Activated T-cell treated with anti-CD3 and anti-CD28 coated beads, Interleukin-2, amount 50 U/mL, for 1 hour (primary cell): Measurements from ENCODE around the gene MEGF8.

ENCODE experiments used
- DNase-seq: peaks from one replicate; pipeline ENCODE4 v3.0.0-alpha.2; 2020

MEGF8 gene

DNA sequence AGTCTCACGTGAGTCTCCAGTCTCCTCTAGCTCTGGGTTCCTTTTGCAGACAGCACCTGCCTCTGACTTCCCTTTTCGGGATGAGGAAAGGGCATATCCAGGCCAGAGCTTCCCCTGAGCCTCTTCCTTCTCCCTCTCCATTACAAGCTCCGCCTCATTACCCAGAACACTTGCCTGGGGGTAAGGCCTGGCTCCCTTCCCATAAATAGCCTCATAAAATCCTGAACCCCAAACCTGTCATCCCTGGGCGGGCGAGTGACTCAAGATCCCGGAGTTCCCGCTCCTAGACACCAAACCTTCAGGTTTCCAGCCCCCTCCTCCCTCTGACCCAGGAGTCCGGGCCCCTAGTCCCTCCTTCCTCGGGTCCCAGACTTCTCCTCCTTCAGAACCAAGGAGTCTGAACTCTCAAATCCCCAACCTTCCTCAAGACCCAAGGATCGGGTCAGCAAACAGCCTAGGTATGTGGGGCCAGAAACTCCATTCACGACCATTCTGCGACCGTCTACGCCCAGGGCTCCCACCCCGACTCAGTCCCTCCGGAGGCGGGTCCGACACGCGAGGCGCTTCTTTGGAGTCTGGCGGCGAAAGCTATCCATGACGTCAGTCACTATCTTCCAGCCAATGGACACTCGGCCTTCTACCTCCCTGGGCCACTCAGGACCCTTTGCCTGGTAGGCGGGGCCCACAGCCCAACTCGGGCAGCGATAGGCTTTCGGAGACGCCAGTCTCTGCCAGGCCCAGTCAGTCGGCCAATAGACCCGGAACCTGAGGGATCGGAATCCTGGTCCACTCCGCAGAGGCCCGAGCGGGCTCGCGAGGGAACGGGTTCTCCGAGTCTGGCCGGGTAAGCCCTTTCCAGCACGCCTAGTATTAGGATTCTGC is 71.2 kb downstream of the MEGF8 start:
- peak; percentile 94 for DNase-seq

DNA sequence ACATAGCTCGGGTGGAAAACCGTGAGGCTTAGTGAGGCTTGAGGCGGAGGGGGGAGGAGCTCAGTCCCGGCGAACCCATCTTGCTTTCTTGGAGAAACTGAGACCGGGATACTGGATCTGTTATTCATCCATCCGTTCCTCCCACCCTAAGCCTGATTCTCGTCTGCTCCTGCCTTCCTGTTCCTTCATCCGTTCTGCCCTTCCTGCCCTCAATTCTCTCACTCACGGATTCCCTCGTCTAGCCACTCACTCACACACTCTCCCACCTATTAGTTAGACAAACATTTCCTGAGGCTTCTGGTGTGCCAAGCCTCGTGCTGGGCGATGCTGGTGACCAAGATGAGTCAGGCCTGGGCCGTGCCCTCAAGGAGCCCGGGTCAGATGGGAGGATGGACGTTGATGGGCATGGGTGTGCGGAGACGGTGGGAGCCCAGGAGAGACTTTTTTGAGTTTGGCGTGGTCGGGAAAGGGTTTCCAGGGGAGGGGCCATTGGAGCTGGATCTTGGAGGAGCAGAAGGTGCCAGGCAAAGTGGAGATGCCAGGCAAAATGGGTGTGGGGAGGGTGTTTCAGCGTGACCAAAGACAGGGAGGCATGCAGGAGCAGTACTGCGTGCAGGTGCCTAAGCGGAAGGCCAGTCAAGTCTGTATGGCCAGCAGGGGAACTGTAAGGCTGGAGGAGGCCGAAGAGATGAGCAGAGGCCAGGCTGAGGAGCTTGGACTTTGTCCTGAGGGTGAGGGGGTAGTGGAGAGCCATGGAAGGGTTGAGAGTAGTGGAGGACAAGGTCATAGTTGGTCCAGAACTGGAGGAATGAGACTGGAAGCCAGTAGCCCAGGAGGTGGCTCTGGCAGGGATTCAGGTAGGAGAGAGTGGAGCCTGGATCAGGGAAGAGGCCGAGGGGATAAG is 72.1 kb downstream of the MEGF8 start:
- no peak for DNase-seq

DNA sequence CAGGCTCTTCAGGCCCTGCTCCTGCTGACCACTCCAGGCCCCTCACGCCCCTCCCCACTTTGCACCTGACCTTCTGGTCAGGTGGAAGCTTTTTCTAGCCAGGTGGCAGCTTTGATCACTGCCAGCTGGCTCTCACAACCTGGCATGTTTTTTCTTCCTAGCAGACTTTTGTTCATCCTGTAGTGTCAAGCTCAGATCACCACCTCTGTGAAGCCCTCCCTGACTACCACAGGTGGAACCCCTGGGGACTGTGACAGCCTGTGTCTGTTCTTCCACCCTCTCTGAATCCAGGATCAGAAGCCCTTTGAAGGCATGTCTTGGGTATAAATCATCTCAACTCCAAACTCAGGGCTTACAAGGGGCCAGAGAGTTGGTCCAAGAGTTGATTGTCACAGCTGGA is 75.0 kb downstream of the MEGF8 start:
- no peak for DNase-seq

DNA sequence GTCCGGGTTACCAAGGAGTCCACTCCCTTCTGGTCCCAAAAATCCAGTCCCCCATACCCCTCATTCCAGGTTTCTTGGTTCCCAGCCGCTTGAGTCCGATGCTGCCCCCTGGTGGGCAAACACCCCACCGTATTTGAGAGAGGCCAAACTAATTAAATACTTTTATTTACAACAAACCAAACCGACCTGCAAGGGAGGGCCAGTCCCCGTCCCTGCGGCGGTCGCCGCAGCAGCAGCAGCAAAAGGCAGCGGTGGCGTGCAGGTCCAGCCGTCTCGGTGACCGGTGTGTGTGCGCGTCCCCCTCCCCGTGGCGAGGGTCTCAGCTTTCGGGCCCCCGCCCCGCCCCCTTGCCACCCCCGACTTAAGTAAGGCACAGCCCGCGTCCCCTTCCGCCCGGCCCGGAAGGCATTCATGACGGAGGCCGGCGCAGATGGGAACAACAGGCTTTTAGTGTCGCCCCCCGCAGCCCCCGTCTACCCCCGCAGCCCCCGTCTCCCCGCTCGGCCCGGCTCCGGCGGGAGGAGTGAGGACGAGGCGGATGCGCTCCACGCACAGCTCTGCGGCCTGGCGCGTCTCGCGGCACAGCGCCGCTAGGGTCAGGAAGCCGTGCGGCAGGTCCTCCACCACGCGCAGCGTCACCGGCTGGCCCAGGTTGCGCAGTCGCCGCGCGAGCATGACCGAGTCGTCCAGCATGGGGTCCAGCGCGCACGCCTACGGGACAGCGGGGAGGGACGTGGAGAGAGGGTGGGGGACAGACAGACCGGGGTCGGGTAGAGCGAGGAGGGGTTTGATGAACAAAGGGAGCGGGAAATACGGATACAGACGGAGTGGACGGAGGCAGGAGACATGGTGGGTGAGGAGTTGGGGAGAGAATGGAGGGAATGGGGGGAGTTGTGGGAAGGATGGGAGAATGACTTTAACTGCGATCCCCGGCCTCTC is 76.2 kb downstream of the MEGF8 start:
- DNase-seq, result peak; percentile 82

DNA sequence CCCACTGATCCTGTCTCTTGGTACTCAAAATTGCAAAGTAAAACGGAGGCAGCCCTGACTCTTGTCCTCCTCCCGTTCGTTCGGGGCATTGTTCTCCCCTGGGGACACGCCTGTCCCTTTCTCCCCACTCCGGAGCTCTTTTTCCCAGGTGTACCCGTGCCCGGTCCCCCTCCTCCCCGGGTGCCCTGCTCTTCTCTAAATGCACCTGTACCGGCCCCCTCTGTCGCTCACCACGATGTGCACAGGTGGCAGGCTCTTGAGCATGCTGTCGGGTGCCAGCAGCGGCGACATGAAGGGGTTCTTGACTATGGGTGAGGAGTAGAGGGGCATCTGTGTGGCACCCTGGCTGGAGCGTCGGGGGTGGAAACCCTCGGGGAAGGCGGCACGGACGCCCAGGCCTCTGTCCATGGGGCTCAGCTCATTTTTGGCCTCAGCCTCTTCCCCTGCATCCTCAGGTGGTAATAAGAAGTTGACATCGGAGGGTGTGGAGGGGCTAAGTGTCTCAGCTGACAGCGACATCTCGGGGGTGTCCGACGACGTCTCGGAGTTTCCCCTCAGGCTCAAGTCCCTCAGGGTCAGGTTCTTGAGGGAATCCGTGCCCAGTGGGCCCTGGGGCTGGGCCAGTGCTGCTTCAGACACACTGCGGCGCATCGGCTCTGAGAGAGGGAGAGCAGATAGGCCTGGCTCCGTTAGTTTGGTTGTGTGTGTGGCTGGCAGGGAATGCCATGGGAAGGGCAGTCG is 77.1 kb downstream of the MEGF8 start:
- DNase-seq, result no peak

DNA sequence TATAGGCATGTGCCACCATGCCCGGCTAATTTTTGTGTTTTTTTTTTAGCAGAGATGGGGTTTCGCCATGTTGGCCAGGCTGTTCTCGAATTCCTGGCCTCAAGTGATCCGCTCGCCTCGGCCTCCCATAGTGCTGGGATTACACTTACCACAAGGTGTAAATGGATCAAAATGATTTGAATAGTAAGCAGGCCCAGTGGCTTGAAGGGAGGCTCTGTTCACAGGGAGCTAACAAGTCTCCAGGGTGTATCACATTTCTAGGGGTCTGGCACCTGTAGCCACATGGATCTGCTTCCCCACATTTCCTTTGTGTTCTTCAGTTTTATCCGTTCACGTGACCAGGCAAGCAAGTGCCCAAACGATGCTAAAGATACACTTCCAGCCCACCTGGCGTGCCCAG is 78.2 kb downstream of the MEGF8 start:
- no peak for DNase-seq

DNA sequence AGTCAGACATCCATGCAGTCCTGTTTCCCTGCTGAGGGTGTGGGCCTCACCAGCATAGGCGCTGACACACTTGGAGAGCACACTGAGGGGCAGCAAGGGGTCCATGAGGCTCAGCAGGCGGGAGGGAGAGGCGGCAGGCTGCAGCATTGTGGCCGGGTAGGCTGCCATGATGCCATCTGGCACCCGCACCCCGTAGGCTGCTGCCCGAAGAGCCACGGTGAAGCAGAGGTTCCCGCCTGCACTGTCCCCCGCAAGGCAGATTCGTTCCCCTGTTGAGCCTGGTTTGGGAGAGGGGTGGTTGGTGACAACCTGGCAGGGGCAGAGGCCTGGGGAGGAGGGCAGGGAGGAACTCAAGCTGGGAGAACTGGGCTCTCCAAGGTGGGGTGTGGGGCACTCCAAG is 80.7 kb downstream of the MEGF8 start:
- DNase-seq, result no peak

DNA sequence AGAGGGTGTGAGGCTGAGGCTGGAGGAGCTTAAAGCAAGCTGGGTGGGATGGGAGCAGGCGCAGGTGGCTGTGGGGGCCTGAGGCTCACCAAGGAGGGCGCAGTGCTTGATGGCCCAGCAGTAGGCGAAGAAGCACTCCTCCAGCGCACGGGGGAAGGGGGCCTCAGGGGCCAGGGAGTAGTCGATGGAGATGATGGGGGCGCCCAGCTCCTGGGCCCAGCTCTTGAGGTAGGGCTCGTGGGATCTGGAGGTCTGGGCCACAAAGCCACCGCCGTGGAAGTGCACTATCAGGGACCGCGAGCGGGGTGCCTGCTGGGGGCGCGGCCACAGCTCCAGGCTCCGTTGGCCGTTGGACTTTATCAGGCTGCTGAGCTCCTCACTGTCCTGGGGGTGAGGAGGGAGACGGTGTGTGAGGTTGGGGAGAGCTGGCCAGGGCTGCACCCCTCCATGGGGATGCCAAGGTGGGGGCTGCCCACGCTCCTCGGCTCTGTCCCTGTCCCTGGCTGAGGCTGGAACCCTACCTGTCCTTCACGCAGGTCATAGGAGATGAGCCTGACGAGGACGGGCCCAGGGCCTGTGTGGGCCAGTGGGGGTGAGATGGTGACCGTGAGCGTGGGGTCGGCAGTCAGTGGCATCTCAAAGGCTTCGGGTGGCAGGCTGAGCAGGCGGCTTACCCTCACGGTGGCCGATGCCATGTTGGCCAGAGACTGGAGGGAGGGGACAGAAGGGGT is 81.8 kb downstream of the MEGF8 start:
- no peak for DNase-seq

DNA sequence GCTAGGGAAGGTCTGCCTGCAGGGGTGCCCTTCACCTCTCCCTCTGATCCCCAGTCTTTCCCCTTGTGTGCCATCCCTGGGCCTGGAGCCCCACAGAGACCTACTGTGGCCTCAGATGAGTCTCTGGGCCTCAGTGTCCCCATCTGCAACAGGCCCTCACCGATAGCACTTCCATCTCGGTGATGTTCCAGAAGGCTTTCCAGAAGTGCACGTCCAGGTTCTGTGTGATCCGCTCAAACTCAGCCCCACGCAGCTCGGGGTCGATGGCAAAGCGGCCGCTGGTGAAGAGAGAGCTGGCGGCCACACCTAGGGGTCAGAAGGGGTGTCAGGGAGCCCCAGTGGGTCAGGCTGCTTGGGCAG is 82.4 kb downstream of the MEGF8 start:
- no peak for DNase-seq

DNA sequence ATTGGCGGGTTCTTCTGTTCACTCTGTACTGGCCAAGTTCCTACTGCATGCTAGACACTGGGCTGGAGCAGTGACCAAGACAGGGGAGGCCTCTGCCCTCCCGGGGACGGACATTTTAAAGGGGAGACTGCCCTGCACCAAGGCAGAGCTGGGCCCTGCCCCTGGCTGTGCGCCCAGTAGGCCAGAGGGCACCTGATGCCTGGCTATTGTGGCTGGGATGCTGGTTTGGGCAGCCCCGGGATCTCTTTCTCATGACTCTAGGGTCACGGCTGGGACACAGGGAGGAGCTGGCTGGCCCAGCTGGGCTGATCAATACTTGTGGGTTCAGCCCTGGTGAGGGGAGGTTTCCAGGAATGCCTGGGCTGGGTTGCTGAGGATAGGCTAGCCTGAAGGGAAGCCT is 84.0 kb downstream of the MEGF8 start:
- DNase-seq, result no peak

DNA sequence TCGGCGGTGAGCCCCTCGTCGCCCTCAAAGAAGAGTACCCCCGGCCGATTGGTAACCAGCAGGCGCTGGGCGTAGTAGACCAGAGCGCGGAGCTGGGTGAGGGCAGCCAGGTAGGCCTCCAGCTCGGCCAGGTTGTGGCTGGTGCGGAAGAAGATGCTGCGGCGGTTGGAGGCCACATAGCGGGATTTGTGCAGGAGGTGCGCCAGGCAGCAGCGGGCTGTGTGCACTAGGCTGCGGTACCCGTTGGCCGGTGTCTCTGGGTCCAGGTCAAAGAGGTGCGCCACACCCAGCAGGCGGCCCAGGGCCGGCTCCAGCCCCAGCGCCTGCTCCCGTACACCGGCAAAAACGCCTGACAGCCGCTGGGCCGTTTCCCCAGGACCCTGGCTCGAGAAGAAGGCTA is 84.9 kb downstream of the MEGF8 start:
- no peak for DNase-seq

DNA sequence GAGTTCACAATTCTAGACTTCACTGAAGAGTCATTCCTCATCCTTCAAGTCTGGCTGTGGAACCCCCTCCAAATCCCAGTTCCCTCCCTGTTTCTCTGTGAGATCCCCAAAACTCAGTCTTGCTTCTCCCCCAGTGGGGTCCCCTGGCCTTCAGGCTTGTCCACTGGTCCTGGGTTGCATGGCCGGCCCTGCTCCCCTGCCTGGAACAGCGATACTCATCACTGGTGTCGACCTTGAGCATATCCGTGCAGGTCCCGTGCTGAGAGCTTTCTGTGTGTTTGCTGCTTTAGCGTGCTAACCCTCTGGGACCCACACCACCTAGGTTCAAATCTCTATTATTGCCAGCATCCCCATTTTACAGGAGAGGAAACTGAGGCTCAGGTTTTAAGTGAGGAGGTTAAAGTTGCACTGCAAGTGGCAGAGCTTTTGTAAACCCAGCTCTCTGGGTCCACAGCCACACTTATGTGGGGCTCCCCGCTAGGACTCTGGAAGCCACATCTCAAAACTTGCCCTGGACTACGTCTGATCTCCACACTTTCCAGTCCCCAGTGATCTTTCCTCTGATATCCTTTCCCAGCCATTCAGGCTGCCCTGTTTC is 86.2 kb downstream of the MEGF8 start:
- DNase-seq, result no peak

DNA sequence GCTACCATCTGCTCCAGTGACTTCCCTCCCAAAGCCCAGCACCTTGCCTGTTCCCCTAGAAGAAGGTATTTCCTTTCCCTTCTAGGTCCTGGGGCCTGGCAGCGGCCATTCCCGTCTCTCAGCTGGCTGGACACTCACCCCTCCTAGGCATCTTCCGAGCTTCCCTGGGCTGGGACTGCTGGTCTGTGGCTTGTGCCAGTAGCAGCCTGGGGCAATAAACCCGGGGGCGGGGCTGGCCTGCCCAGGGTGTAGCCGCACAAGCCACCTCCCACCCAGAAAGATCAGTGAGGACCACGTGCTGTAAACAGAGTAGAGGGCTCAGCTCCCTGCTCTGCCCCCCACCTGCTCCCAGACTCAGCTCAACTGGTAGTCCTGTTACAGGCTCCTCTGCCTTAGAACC is 86.8 kb downstream of the MEGF8 start:
- no peak for DNase-seq

DNA sequence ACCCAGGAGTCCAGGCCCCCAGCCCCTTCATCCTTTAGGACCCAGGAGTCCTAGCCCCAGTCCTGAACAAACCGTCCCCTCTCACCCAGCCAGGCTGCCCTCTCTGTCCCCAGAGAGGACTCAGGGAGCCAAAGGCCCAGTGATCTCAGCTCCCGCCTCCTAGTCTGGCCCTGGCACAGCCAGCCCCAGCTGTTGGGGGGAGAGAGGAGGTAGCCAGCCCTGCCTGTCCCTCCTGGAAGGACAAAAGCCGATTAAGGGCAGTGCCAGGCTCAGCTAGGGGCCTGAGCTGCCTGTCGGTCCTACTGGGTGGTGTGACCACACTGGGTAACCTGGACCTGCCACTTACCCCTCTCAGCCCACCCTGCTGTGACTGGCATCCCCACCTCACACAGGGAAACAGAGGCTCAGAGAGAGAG is 87.2 kb downstream of the MEGF8 start:
- DNase-seq, result no peak

DNA sequence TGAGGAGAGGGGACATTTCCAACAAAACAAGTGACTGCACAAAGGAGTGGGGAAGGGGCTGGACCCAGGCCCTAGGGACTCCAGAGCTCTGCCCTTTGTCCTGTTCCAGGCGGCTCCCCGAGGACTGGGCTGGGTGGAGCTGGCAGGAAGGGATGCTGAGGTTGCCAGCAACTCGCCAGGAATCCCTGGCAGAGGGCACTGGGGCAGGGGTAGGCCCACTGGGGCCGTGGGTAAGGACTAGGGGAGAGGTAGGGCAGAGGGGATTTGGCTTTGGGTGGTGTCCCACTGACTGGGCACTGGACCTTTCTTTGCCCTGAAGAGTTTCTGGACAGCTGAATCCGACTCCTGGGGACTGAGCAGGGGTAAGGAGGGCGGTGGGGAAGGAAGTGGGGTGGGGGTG is 93.9 kb downstream of the MEGF8 start:
- no peak for DNase-seq

DNA sequence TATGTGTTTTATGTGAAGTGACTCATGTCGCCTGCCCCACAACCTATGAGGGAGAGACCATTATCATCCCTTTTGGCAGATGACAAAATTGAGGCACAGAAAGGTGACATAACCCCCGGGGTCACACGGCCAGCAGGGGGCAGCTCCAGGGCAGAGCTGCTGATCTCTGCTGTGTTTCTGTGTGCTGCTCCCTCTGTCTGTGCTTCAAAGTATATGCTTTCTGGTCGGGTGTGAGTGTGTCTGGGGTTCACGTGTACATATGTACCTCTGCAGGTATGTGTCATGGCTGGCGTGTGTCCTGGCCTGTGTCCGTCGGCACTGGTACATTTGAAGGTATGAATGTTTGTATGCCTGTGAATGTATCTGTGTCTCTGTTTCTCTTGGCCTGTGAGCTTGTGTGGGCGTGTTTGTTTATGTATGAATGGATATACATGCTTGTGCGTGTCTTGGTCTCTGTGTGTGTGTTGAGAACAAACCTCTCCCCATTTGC is 94.7 kb downstream of the MEGF8 start:
- peak; percentile 78 for DNase-seq

DNA sequence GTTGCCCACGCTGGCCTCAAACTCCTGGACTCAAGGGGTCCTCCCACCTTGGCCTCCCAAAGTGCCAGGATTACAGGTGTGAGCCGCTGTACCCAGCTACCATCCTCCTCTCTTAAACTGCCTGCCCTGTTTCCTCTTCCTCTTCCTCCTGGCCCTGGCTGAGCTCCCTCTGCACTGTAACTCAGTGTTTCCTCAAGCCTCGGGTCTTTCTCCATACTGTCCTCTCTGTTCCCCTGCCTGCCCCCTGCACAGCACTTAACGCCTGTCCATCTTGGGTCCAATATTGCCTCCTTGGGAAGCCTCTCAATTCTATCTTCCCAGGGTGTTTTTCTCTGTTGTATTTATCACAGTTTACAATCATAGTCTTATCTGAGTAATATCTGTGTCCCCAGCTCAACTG is 95.7 kb downstream of the MEGF8 start:
- DNase-seq, result no peak

DNA sequence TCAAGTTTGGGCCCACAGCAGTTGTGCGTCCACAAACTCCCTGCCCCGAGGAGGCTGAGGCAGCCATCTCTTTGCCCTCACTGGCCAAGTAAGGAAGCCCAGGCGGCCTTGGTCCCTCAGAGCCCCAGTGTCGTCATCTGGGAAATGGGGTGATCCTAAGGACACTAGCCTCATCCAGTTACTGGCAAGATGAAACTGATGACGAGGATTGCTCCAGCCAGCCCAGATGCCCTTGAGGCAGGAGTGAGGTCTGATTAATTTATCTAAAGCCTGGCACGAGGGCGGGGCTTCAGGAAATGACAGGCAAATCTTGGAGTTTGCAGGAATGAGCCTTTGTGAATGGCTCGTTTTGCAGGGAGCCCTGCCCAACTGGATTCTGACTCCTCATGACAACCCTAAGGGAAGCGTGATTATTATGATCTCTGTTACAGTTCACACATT is 96.2 kb downstream of the MEGF8 start:
- no peak for DNase-seq

DNA sequence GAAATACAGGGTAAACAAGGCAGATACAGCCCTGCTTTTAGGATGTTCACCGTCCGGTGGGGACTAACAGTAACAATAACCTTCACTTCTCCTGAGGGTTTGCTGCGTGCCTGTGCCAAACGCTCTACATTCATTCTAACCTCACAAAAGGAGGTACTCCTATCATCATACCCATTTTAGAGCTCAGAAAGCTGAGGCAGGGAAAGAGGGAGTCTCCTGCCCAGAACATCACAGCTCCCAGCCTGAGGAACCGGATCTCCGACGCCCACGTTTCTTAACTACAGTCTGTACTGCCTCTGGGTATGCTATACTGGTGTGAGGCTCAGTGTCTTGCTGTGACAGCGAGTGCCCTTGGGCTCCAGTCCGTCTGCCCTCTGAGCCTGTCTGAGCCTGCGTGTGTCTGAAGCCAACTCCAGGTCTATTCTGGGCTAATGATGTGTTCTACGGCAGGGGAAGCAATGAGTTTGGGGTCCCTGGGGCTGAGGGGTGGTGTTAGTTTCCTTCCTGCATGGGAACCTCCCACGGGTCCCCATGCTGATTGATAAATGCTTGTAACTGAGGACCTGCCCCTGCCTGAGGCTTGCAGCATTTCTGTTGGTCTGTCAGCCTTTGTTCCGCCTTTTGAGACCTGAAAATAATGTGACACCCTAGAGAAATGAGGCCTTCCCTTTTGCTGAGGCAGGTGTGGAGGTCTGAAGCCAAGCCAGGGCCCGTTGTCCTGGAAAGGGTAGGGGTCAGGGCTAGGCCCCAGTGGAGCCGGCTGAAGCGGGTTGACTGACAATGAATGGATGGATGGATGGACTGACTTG is 96.9 kb downstream of the MEGF8 start:
- no peak for DNase-seq

DNA sequence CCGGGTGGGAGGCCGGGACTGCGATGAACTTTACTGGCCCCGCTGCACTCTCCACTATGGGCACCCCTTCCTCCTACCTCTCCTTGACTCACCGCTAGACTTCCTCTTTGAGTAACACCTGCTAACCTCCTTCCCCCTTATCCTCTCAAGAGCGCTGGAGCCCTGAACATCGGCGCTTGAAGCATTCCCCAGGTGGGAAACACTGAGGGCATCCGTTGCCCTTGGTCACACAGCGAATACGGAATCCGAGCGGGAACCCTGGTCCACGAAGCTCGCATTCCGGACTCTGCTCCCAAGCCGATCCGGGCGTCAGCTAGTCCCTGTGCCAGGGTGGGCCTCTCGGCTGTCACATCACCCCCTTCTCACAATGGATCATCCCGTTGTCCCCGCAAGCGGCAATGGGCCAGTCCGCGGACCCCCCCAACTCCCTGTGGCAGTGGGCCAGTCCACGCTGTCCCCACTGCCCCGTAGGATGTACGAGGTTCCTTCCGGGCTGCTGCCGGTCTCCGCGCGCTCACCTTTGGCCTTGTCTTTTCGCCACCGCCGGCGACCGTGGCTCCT is 97.5 kb downstream of the MEGF8 start:
- DNase-seq, result peak; percentile 70
